ENCODE results near the gene GRIA4. TPM values are rescaled to one million over a fixed set of nuclear protein-coding genes. Genes with fewer than 3 reads are reported as not detected.
A peak's percentile ranks its signal among the peaks of the same experiment; 100 is the strongest.

GRIA4 gene
- total RNA-seq, 6 donors from 2014 or later = not detected

- Histone ChIP-seq H3K4me1 (no peaks in the 10 kb centered on the region), H3K36me3 (no peaks in the 10 kb centered on the region), H3K4me3 (no peak overlapping the region), H3K9me3 (no peaks in the 10 kb centered on the region), H3K27ac (no peak overlapping the region), H3K27me3 (no peaks in the 10 kb centered on the region)
- DNase-seq (no peak), ATAC-seq (ENCODE audit: low FRiP score in 2 of 2) (no peak)
- TF ChIP-seq CTCF (IDR thresholded peaks at IDR 0.05) (no peak), POLR2AphosphoS5 (IDR thresholded peaks at IDR 0.05) (no peak), POLR2A (IDR thresholded peaks at IDR 0.05) (no peak), EP300 (IDR thresholded peaks at IDR 0.05) (no peak)
Measured at GRCh38 chr11:105603156-105603555, 6.7 kb upstream of the GRIA4 start.

GRCh38 chr11:105609341-105609781, 512 bp upstream of the GRIA4 start:
- H3K27ac ChIP-seq = no peak overlapping the region
- TF ChIP-seq POLR2AphosphoS5 (IDR thresholded peaks at IDR 0.05) = no peak
- no peak for TF ChIP-seq EP300 (IDR thresholded peaks at IDR 0.05)
- no peak for TF ChIP-seq POLR2A (IDR thresholded peaks at IDR 0.05)
- no peak for TF ChIP-seq CTCF (IDR thresholded peaks at IDR 0.05)
- ATAC-seq (ENCODE audit: low FRiP score in 2 of 2) = peak; percentile 46 to 49
- DNase-seq = no peak
- H3K27me3 ChIP-seq = peaks cover 0 to 12% (median 0%) of the 10 kb centered on the region in 4 donors
- peak overlapping the region in 1 of 4 donors; percentile 43 for H3K4me3 ChIP-seq
- WGBS, 2 donors = 11 to 19% methylated on average over 7 of the region's 7 CpGs
- H3K36me3 ChIP-seq = no peaks in the 10 kb centered on the region
- H3K4me1 ChIP-seq = peaks cover 9 to 14% (median 13%) of the 10 kb centered on the region in 4 donors
- H3K9me3 ChIP-seq = no peaks in the 10 kb centered on the region

- ATAC-seq (ENCODE audit: low FRiP score in 2 of 2) = no peak
- Histone ChIP-seq H3K4me3 (peak overlapping the region in 1 of 4 donors; percentile 43), H3K4me1 (peaks cover 9 to 14% (median 13%) of the 10 kb centered on the region in 4 donors), H3K27ac (no peak overlapping the region), H3K27me3 (peaks cover 0 to 12% (median 0%) of the 10 kb centered on the region in 4 donors), H3K36me3 (no peaks in the 10 kb centered on the region), H3K9me3 (no peaks in the 10 kb centered on the region)
- TF ChIP-seq CTCF (IDR thresholded peaks at IDR 0.05) = no peak
- no peak for TF ChIP-seq POLR2A (IDR thresholded peaks at IDR 0.05)
- no peak for TF ChIP-seq EP300 (IDR thresholded peaks at IDR 0.05)
- TF ChIP-seq POLR2AphosphoS5 (IDR thresholded peaks at IDR 0.05) = no peak
- 10 to 11% methylated on average over 20 to 21 of the region's 21 CpGs for WGBS, 2 donors
- DNase-seq = no peak
Measured at GRCh38 chr11:105610871-105611571, 1.1 kb downstream of the GRIA4 start.

- H3K27me3 ChIP-seq = peaks cover 0 to 12% (median 0%) of the 10 kb centered on the region in 4 donors
- TF ChIP-seq EP300 (IDR thresholded peaks at IDR 0.05) (no peak), POLR2A (IDR thresholded peaks at IDR 0.05) (no peak), CTCF (IDR thresholded peaks at IDR 0.05) (no peak), POLR2AphosphoS5 (IDR thresholded peaks at IDR 0.05) (no peak)
- no peak overlapping the region for H3K4me3 ChIP-seq
- ATAC-seq (ENCODE audit: low FRiP score in 2 of 2) (no peak), DNase-seq (no peak)
- H3K27ac ChIP-seq = no peak overlapping the region
- H3K9me3 ChIP-seq = no peaks in the 10 kb centered on the region
- H3K36me3 ChIP-seq = no peaks in the 10 kb centered on the region
- WGBS, 2 donors = 52 to 54% methylated on average over 12 of the region's 12 CpGs
- H3K4me1 ChIP-seq = peaks cover 9 to 14% (median 13%) of the 10 kb centered on the region in 4 donors
Measured at GRCh38 chr11:105611572-105612441, 1.9 kb downstream of the GRIA4 start.

Measured in upper lobe of left lung (tissue), 6 donors.